ENCODE data around the gene SLC39A2.

SLC39A2 gene

GRCh38 chr14:21029917-21030316 lies 30.8 kb downstream of the SLC39A2 start, which contains the start of gene TPPP2:
Gene TPPP2, plus strand, starts transcription at chr14:21030217. Its CDS starts 365 bp downstream, at chr14:21030582.
- Histone ChIP-seq H2AFZ (ENCODE audit: low read depth, low read length, severe bottlenecking) (no peak within 1 kb of the TSS), H3K27ac (ENCODE audit: low read depth, low read length) (no peak within 1 kb of the TSS), H3K9ac (ENCODE audit: low read length) (no peak within 1 kb of the TSS), H3K4me2 (ENCODE audit: low read depth, low read length, poor library complexity, severe bottlenecking) (no peak within 1 kb of the TSS), H3K9me2 (replicated peaks; ENCODE audit: insufficient read depth, low read length) (no peaks in the 10 kb centered on the region), H3K27me3 (ENCODE audit: low read length) (no peaks in the 10 kb centered on the region), H3K36me3 (ENCODE audit: low read length) (no peaks in the 10 kb centered on the region), H3K79me2 (ENCODE audit: insufficient read depth, low read length) (no peaks in the 10 kb centered on the region), H3K9me3 (ENCODE audit: insufficient read depth, low read length) (no peaks in the 10 kb centered on the region), H4K20me1 (ENCODE audit: low read depth, low read length) (no peaks in the 10 kb centered on the region), H3F3A (ENCODE audit: insufficient read depth) (no peaks in the 10 kb centered on the region), H3K4me3 (ENCODE audit: insufficient read depth, low read length, poor library complexity, severe bottlenecking) (no peak within 1 kb of the TSS)
- TF ChIP-seq, protein P1, sequence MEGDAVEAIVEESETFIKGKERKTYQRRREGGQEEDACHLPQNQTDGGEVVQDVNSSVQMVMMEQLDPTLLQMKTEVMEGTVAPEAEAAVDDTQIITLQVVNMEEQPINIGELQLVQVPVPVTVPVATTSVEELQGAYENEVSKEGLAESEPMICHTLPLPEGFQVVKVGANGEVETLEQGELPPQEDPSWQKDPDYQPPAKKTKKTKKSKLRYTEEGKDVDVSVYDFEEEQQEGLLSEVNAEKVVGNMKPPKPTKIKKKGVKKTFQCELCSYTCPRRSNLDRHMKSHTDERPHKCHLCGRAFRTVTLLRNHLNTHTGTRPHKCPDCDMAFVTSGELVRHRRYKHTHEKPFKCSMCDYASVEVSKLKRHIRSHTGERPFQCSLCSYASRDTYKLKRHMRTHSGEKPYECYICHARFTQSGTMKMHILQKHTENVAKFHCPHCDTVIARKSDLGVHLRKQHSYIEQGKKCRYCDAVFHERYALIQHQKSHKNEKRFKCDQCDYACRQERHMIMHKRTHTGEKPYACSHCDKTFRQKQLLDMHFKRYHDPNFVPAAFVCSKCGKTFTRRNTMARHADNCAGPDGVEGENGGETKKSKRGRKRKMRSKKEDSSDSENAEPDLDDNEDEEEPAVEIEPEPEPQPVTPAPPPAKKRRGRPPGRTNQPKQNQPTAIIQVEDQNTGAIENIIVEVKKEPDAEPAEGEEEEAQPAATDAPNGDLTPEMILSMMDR (IDR thresholded peaks at IDR 0.05; ENCODE audit: insufficient read depth, low read length, poor library complexity, severe bottlenecking) = no peak
- no peak for TF ChIP-seq EZH2phosphoT487 (conservative IDR thresholded peaks at IDR 0.05; ENCODE audit: low read length)

DNA sequence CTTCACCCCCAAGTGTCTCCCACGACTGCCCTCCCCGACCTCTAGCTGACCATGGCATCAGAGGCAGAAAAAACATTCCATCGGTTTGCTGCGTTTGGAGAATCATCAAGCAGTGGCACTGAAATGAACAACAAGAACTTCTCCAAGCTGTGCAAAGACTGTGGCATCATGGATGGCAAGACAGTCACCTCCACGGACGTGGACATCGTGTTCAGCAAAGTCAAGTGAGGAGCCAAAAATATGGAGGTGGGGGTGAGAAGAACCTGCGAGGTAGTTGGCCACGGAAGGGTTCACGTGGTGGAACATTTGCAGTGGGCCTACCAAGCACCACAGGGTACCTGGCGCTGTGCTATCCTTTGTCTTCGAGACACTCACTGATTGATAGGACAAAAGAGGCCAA lies 31.4 kb downstream of the SLC39A2 start:
- no peaks in the 10 kb centered on the region for H3K79me2 ChIP-seq (ENCODE audit: insufficient read depth, low read length)
- H3K4me3 ChIP-seq (ENCODE audit: insufficient read depth, low read length, poor library complexity, severe bottlenecking) = no peak overlapping the region
- TF ChIP-seq, protein P1 (IDR thresholded peaks at IDR 0.05; ENCODE audit: insufficient read depth, low read length, poor library complexity, severe bottlenecking) = no peak
- no peaks in the 10 kb centered on the region for H3K9me2 ChIP-seq (replicated peaks; ENCODE audit: insufficient read depth, low read length)
- no peaks in the 10 kb centered on the region for H3F3A ChIP-seq (ENCODE audit: insufficient read depth)
- no peak overlapping the region for H3K27ac ChIP-seq (ENCODE audit: low read depth, low read length)
- H3K4me2 ChIP-seq (ENCODE audit: low read depth, low read length, poor library complexity, severe bottlenecking) = no peak overlapping the region
- no peaks in the 10 kb centered on the region for H4K20me1 ChIP-seq (ENCODE audit: low read depth, low read length)
- H3K9me3 ChIP-seq (ENCODE audit: insufficient read depth, low read length) = no peaks in the 10 kb centered on the region
- no peak overlapping the region for H3K9ac ChIP-seq (ENCODE audit: low read length)
- H2AFZ ChIP-seq (ENCODE audit: low read depth, low read length, severe bottlenecking) = no peak overlapping the region
- H3K27me3 ChIP-seq (ENCODE audit: low read length) = no peaks in the 10 kb centered on the region
- H3K36me3 ChIP-seq (ENCODE audit: low read length) = no peaks in the 10 kb centered on the region

DNA sequence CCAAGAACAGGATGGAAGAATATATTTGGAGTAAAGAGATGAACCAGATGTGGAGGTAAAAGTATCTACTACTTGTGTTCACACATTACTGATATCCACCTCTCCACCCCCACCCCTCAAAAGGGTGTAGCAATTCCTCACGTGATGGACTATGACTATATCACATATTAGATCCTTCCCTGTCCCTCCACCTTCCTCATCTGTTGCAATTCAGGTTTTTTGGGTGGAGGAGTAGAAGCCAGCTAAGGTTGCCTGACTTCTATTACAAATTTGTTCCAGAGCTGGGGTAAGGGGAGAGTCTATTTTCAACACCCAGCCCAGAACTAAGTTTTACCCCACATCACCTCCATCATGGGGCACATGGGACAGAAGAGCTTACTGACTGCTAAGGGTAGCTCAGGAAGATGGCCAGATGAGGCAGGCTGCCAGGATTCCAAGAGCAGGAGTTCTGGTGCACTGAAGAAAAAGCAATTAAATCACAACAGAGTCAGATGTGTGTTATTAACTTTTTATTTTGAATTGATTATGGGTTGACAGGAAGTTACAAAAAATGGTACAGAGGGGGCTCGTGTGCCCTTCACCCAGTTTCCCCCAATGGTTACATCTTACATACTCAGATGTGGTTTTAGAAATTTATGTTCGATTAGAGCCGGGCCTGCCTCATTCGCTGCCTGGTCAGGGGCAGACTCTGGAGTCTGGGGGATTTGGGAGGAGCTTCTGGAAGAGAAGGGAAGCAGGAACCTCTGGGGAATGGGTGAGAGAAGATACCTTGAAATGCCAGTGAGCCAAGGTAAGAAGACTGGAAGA lies 33.4 kb downstream of the SLC39A2 start:
- no peak for TF ChIP-seq EZH2phosphoT487 (conservative IDR thresholded peaks at IDR 0.05; ENCODE audit: low read length)
- TF ChIP-seq, protein P1 (IDR thresholded peaks at IDR 0.05; ENCODE audit: insufficient read depth, low read length, poor library complexity, severe bottlenecking) = no peak

More for the DNA sequence above, 33.4 kb downstream of the SLC39A2 start:
- Histone ChIP-seq H3K9me3 (ENCODE audit: insufficient read depth, low read length) (no peaks in the 10 kb centered on the region), H3K9ac (ENCODE audit: low read length) (no peak overlapping the region), H3F3A (ENCODE audit: insufficient read depth) (no peaks in the 10 kb centered on the region), H3K36me3 (ENCODE audit: low read length) (no peaks in the 10 kb centered on the region), H4K20me1 (ENCODE audit: low read depth, low read length) (no peaks in the 10 kb centered on the region), H3K4me2 (ENCODE audit: low read depth, low read length, poor library complexity, severe bottlenecking) (no peak overlapping the region), H3K27ac (ENCODE audit: low read depth, low read length) (no peak overlapping the region), H3K79me2 (ENCODE audit: insufficient read depth, low read length) (no peaks in the 10 kb centered on the region), H3K27me3 (ENCODE audit: low read length) (no peaks in the 10 kb centered on the region), H2AFZ (ENCODE audit: low read depth, low read length, severe bottlenecking) (no peak overlapping the region), H3K9me2 (replicated peaks; ENCODE audit: insufficient read depth, low read length) (no peaks in the 10 kb centered on the region), H3K4me3 (ENCODE audit: insufficient read depth, low read length, poor library complexity, severe bottlenecking) (no peak overlapping the region)
